HT-29 (cell line): Measurements from ENCODE around the gene CFLAR. TPM values are rescaled to one million over a fixed set of nuclear protein-coding genes. Genes with fewer than 3 reads are reported as not detected.
"Not testable (repeated sequence)": the region's sequence is repeated elsewhere in the genome, so short reads cannot be mapped to it uniquely, and the experiment has no call there.

Experiments used
- DNase-seq: peaks from one replicate; pipeline ENCODE4 v3.0.0-alpha.2; 2015; ENCODE audit warnings: low spot score
- total RNA-seq: library from RNA; depleted of rRNA; stranded (reverse); fragments of >200 nt; shearing (Covaris generic); gene quantifications from 2 replicates; pipeline ENCODE4 v1.2.3, GENCODE V29; 2014

CFLAR gene
- total RNA-seq, 1 experiment from 2014 or later: 41.2 TPM

DNA sequence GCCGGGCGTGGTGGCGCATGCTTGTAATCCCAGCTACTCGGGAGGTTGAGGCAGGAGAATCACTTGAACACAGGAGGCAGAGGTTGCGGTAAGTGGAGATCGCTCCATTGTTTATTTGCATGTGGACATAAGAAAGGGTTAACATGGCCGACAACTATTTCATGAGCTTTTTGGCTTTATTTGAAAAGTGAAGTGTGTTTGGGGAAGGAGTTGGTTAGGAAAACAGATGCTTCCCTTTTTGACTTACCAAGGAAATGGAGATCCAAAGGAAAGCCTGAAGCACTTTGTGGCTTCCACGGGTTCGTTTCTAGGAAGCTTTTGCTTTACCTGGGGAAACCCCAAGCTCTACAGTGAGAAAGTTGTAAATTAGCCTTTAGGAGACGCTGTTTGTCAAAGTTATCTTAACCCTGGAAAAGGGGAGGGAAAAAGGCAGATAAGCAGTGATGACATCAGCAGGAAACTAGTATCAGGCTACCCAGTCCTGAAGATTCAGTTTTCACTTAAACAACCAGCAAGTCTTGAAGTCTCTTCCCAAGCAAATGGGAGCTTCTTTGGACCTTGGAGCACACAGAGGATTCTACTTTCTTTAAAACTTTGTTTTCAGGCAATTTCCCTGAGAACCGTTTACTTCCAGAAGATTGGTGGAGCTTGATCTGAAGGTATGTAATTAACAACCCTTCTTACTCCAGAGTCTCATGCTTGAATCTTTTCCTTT, 66.8 kb downstream of the CFLAR start, which contains the start of gene CASP10:
TSS of gene CASP10 (plus strand) at position 492 of the 715 bp plus-strand sequence. CDS start 2,637 bp downstream, outside the sequence.
- peak; percentile 87 for DNase-seq

DNA sequence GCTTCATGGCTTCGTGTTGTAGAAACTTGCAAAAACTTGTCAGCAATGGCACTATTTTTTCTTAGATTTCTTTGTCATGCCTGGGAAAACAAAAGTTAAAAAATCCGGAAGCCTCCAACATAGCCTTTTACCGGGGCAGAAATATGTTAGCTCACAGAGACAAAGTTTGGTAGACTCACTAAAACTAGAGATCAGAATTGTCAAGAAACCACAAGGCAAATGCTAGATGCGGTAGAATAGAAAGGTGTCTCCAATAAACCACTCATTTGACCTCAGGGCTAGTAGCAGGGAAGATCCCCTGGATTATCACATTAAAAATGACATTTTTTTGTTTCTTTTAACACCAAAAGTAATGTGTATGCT, 67.4 kb downstream of the CFLAR start:
- no peak for DNase-seq

DNA sequence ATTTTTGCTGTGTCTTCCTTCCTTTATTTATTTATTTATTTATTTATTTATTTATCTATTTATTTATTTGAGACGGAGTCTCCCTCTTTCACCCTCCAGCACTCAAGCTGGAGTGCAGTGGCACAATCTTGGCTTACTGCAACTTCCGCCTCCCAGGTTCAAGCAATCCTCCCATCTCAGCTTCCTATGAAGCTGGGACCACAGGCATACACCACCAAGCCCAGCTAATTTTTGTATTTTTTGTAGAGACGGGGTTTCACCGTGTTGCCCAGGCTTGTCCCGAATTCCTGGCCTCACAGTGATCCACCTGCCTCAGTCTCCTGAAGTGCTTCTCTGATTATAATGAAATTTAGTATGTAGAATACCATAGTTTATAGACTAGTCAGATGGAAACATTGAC, 67.9 kb downstream of the CFLAR start:
- not testable (repeated sequence) for DNase-seq

DNA sequence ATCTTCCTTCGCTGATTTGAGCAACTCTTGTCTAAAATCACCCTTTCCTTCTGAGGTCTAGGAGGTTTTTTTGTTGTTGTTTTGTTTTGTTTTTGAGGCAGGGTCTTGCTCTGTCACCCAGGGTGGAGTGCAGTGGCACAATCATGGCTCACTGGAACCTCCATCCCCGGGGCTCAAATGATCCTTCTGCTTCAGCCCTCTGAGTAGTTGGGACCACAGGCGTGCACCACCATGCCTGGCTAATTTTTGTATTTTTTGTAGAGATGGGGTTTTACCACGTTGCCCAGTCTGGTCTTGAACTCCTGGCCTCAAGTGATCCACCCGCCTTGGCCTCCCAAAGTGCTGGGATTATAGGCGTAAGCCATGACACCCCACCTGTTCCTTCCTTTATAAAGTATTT, 68.3 kb downstream of the CFLAR start:
- not testable (repeated sequence) for DNase-seq

DNA sequence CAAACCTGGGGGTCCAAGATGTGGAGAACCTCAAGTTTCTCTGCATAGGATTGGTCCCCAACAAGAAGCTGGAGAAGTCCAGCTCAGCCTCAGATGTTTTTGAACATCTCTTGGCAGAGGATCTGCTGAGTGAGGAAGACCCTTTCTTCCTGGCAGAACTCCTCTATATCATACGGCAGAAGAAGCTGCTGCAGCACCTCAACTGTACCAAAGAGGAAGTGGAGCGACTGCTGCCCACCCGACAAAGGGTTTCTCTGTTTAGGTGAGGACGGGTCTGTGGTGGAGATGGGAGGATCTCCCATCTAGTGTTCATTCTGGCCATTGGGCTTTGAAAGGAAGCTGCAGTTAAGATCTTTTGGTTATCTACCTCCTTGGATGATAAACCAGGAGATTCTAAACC, 69.9 kb downstream of the CFLAR start:
- DNase-seq: no peak

DNA sequence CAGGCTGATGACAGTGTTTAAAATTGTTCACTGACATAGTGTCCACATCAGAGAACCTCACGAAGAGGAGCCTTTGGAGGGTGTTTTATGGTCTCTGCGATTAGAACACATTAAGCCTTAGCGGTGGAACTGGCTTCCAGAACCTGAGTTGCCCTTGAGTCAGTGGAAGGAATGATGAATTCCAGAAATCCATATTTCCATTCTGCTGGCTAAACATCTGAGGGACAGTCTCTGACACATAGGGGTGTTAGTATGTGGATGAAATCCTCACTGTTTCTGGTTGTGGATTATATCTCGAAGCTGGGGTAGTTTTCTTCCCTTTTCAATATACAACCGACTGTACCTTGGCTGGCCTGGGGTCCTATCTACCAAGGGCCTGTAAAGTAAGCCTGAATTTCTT, 71.0 kb downstream of the CFLAR start:
- no peak for DNase-seq

DNA sequence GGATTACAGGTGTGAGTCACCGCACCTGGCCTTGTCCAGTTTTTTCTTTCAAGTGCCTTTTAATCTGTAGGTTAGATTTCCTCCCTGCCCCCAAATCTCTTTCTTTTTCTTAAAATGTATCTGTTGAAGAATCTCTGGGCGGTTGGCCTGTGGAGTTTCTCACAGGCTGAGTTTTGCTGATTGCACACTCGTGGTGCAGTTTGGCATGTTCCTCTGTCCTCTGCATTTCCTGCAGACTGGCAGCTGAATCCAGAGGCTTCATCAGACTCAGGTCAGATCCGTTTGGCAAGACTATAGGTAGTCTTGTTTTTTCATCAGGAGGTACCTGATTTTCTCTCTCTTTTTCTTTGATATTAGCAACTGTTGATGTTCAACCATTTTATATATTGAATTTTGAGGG, 72.5 kb downstream of the CFLAR start:
- no peak for DNase-seq

DNA sequence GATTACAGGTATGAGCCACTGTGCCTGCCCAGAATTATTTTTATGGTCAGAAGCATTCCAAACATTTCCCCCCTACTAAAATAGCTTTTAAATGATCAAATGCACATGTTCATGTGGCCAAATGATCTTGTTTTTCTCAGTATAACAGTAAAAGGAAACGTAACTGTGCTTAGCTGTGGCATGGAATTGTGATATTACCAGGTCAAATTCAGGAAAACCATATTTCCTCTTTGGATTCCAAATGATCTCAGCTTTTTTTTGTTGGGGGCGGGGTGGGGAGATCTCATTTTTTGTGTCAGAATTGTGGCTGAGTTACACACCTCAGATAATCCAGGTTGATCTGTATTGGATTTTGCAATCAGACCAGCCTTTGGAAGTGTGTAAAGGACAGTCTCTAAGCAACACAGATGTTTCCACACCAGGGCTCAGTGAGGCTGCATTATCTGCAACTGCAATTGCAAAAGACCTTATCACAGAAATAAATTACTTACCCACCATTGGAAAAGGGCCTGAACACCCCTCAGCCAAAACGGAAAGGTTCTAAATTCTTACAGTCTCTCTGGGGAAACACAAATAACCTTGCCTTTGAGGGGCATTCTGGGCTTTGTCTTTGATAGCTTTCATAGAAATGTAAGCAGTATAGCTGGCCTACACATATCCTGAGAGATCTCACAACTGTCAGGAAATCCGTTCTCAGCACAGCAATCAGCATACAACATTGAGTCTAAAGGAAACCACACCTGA, 75.3 kb downstream of the CFLAR start:
- no peak for DNase-seq

DNA sequence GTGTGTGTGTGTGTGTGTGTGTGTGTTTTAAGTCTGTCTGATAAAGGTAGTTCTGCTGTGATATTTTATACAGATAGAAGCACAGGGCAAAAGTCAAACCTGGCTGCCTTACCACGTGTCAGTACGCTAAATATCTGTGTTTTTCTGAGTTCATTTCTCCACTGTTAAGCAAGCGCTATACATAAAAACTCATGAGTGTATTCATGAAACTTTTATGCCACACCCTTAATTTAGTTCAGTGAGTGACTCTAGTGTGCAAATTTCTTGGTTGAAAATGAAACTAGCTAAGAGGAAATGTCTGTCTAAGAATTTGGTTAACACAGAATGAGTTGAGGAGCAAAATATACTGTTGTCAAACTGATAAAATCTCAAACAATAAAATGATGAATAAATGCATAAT, 78.1 kb downstream of the CFLAR start:
- DNase-seq: no peak

DNA sequence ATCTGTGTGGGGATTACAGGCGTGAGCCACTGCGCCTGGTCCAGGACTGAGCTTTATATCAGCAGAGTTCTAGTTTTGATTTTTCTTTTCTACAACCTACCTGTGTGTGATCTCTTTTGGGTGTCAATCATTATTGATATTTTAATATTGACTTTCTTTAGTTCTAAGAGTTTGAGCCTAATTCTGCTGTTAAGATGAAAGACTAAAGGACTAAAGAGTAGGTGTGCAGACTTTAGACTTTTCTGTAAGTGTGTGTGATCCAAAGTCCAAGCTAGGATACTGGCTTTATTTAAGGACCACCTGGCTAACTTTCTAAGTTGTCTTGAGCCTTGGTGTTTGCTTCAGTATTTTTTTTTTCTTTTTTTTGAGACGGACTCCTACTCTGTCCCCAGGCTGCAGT, 79.4 kb downstream of the CFLAR start:
- no peak for DNase-seq

DNA sequence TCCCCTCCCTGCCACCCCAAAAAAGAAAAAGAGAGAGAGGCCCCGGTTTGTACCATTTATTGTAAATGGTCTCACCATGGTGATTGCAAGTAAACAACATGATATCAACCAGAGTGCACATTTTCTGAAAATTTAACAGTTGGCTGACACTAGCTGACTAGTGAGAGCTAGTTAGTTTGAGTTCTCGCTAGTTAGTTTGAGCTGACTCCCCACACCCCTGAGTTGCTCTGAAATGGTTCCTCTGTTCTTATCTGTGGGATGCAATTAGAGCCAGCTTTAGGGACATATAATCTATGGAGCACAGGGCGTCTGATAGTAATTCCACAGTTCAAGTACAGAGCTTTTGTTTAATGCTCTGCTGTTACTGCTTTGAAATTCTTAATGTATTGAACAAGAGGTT, 80.0 kb downstream of the CFLAR start:
- no peak for DNase-seq

DNA sequence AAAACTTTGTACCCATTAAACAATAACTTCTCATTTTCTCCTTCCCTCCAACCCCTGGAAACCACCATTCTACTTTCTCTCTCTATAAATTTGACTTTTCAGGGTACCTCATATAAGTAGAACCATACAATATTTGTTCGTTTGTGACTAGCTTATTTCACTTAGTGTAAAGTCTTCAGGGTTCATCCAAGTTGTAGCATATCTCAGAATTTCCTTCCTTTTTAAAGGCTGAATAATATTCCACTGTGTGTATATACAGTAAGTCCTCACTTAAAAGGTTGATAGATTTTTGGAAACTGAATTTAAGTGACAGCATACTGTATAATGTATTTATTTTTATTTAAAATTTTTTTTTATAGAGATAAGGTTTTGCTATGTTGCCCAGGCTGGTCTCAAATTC, 80.8 kb downstream of the CFLAR start:
- no peak for DNase-seq

DNA sequence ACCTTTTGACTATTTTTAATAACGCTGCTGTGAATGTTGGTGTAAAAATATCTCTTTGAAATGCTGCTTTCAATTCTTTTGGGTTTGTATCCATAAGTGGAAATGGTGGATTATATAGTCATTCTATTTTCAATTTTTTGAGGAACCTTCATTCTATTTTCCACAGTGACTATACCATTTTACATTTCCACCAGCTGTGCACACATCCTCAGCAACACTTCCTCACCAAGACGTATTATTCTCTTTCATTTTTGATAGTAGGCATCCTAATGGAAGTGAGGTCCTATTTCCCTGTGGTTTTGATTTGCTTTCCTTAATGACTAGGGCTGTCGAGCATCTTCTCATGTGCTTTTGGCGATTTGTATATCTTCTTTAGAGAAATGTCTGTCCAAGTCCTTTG, 81.8 kb downstream of the CFLAR start:
- DNase-seq: no peak

DNA sequence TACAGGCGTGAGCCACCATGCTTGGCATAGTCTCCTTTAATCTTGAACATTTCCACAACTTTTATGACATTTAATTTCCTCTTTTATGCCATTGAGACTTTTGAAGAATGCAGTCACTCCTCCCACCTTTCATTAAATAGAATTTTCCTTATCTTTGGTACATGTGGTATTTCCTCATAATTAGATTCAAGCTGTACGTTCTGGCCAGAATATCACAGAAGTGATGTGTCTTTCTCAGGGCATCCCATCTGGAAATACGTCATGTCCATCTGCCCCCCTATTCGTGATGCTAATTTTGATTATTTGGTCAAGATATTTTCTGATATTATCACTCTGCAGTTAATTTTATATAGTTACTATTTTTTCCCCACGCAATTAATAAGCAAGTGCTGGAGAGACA, 83.9 kb downstream of the CFLAR start:
- DNase-seq: no peak

DNA sequence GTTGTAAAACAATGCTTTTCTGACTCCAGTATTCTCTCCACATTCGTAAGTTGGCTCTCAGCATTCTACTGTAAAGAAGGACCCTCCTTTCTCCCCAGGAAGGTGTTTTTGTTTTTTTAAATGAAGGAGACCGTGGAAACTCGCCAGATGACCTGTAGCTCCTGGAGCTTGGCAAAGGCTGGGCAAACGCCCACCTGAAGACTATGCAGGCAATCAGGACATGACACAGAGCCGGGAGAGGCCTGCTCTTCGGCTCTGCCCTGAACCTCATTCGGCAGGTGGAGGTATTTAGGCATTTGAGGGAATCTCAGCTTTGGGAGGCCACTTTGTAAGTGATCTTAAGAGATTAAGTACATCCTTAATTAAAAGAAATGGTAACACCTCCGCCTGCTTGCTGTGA, 84.4 kb downstream of the CFLAR start:
- no peak for DNase-seq

DNA sequence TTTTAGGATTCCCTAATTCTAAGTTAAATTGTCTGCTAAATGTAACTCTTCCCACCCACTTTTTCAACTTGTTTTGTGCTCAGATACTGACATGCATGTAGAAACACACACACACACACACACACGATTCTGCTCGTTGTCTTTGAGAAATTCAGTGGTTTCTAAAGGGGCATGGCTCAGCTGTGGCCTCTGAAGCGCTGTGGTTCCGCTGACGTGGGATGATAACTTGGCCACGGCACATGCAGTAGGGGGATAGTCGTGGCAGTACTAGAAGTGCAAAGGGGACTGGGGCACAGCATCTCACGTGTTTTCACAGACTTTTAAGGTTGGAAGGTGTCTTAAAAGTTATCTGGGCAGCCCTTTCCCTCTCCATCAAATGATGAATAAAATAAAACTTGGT, 85.4 kb downstream of the CFLAR start:
- DNase-seq: no peak

DNA sequence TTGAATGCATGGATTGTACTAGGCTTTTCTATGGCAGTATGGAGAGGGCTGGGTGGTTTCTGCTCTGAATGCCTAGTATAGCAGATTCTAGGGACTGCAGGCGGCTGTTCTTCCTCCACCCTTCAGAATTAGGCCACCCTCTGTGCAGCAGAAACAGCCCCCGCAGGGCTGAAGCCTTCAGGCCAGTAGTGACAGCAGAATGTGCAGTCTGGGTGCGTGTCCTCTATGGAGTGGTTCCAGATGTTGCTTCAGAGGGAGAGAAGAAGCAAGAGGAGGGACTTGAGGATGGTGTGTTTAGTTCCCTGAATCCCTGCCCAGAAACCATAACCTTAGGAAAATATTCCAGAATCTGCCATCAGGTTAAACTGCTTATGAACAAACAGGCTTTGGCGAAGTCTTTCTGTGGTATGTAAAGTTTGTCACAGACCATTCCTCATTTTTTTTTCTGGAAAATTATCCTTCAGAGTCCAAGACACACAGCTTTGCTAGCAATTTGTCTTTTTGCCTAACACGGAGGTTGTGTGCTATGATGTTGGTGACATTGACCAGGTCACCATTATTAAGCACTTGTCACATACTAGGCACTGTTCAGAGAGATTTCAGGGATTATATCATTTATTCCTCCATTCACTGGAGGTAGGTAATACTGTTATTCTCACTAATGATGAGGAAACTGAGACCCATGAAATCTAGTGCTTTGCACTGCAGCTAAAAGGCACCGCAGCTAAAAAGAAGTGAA, 88.1 kb downstream of the CFLAR start:
- no peak for DNase-seq

DNA sequence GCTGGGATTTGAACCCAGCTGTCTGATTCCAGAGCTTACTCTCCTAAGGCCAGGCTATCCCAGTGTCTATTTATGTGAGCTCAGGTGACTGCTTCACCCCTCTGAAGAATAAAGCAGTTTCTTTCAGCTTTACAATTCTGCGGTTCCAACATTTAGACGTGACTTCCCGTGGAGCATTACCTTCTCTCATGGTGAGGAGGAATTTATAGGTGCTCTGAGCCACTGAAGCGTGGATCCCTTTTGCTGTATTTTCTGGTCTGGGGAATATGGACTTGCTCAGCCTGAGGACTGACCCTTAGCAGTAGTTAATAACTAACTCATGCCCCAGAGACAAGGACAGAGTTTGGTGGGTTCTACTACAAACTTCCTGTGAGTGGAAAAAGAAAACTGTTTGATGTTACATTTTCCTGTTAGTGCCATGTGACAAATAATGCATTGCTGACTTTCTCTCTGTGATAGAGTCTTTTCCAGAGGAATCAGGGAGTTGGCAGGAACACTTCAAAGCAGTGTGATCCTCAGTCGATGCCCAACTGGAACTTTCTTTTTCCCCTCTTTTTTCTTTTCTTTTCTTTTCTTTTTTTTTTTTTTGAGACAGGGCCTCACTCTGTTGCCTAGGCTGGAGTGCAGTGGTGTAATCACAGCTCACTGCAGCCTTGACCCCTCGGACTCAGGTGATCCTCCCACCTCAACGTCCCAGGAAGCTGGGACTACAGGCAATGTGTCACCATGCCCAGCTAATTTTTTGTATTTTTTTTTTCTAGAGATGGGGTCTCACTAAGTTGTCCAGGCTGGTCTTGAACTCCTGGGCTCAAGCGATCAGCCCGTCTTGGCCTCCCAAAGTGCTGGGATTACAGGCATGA, 88.9 kb downstream of the CFLAR start:
- DNase-seq: no peak

DNA sequence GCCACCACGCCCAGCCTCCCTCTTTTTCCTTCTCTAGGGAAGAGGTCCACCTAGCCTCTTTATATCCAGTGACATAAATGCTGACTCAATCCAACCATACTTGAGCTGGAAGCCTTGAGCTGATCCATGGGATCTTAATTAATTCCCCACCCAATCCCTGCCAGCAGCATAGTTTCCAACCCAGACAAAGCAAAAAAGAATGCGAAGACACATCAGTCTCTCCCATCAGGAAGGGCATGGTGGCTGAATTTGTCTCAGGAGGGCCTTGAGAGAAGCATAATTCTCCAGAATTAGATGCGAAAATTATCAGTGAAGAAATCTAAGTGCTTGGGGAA, 89.5 kb downstream of the CFLAR start:
- no peak for DNase-seq

DNA sequence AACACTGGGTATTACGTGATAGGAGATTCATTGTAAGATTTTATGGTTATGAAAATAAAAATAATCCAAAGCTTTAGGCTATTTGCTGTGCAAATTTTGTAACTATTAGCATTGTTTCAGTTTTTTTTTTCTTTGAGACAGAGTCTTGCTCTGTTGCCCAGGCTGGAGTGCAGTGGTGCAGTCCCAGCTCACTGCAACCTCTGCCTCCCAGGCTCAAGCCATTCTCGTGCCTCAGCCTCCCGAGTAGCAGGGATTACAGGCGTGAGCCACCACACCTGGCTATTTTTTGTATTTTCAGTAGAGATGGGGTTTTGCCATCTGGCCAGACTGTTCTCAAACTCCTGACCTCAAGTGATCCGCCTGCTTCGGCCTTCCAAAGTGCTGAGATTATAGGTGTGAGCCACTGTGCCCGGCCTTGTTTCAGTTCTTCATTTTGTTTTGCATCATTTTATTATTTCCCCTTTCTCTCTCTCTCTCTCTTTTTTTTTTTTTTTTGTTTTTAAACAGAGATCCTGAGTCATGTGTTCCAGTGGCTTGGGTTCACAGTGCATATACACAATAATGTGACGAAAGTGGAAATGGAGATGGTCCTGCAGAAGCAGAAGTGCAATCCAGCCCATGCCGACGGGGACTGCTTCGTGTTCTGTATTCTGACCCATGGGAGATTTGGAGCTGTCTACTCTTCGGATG, 92.7 kb downstream of the CFLAR start:
- no peak for DNase-seq

DNA sequence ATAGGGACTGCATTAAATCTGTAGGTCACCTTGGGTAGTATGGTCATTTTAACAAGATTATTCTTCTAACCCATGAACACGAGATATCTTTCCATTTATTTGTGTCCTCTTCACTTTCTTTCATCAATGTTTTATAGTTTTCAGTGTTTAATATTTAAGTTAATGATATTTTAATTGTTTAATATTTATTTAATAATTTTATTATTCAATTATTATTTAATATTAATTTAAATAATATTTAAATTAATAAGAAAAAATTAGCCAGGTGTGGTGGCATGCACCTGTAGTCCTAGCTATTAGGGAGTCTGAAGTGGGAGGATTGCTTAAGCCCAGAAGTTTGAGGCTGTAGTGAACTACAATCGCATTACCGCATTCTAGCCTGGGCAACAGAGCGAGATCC, 100.0 kb downstream of the CFLAR start:
- no peak for DNase-seq
